NT2/D1 (cell line): ENCODE measurements around the gene TSR3.

ENCODE experiments used
- DNase-seq: peaks from one replicate; pipeline ENCODE4 v3.0.0-alpha.2; 2011; ENCODE audit warnings: low read depth, low spot score
- H3K27me3 ChIP-seq: 2 replicates; pipeline ENCODE4 v1.6.0; 2011; ENCODE audit warnings: mild to moderate bottlenecking; ENCODE audit not compliant: insufficient read length, insufficient read depth
- H3K36me3 ChIP-seq: 2 replicates; pipeline ENCODE4 v1.6.1; 2011; ENCODE audit warnings: mild to moderate bottlenecking, low read length, mixed read lengths; ENCODE audit not compliant: insufficient read depth, insufficient read length
- H3K4me1 ChIP-seq: 2 replicates; pipeline ENCODE4 v1.5.1; 2011; ENCODE audit not compliant: insufficient read depth, insufficient read length
- H3K4me3 ChIP-seq: 2 replicates; pipeline ENCODE4 v1.5.1; 2011; ENCODE audit warnings: low read depth; ENCODE audit not compliant: insufficient read length
- H3K9ac ChIP-seq: 2 replicates; pipeline ENCODE4 v1.6.0; 2011; ENCODE audit warnings: low read depth; ENCODE audit not compliant: insufficient read length
- H3K9me3 ChIP-seq: 2 replicates; pipeline ENCODE4 v1.5.1; 2011; ENCODE audit warnings: mild to moderate bottlenecking, low read length; ENCODE audit not compliant: insufficient read depth
- SUZ12 ChIP-seq: IDR thresholded peaks from 2 replicates; pipeline ENCODE4 v1.6.1; 2011; ENCODE audit not compliant: insufficient read length, insufficient read depth; ENCODE audit errors: extremely low read depth
- YY1 ChIP-seq: IDR thresholded peaks from 2 replicates; pipeline ENCODE4 v1.6.1; 2011; ENCODE audit not compliant: insufficient read length, insufficient read depth
- ZNF274 ChIP-seq: IDR thresholded peaks from 2 replicates; pipeline ENCODE4 v1.6.1; 2011; ENCODE audit warnings: mild to moderate bottlenecking, low read depth, low read length

TSR3 gene

GRCh38 chr16:1338855-1339675 is 12.6 kb downstream of the TSR3 start:
- Histone ChIP-seq H3K9me3 (no peaks in the 10 kb centered on the region), H3K27me3 (peaks cover 40% of the 10 kb centered on the region), H3K9ac (no peak overlapping the region), H3K4me3 (no peak overlapping the region), H3K4me1 (peaks cover 23% of the 10 kb centered on the region), H3K36me3 (no peaks in the 10 kb centered on the region)
- DNase-seq: no peak
- TF ChIP-seq YY1 (no peak), SUZ12 (no peak), ZNF274 (no peak)

GRCh38 chr16:1338119-1338730 is 13.5 kb downstream of the TSR3 start:
- Histone ChIP-seq H3K9me3 (no peaks in the 10 kb centered on the region), H3K36me3 (no peaks in the 10 kb centered on the region), H3K9ac (no peak overlapping the region), H3K4me3 (no peak overlapping the region), H3K27me3 (peaks cover 47% of the 10 kb centered on the region), H3K4me1 (peaks cover 23% of the 10 kb centered on the region)
- no peak for TF ChIP-seq SUZ12
- TF ChIP-seq ZNF274: no peak
- no peak for TF ChIP-seq YY1
- no peak for DNase-seq

GRCh38 chr16:1337486-1337885 is 14.2 kb downstream of the TSR3 start:
- Histone ChIP-seq H3K36me3 (no peaks in the 10 kb centered on the region), H3K4me1 (peaks cover 22% of the 10 kb centered on the region), H3K4me3 (no peak overlapping the region), H3K27me3 (peaks cover 54% of the 10 kb centered on the region), H3K9me3 (no peaks in the 10 kb centered on the region), H3K9ac (no peak overlapping the region)
- no peak for DNase-seq
- TF ChIP-seq ZNF274: no peak
- TF ChIP-seq SUZ12: no peak
- no peak for TF ChIP-seq YY1

- Histone ChIP-seq H3K9ac (no peak overlapping the region), H3K4me3 (no peak overlapping the region), H3K4me1 (peaks cover 24% of the 10 kb centered on the region), H3K36me3 (no peaks in the 10 kb centered on the region), H3K27me3 (peaks cover 54% of the 10 kb centered on the region), H3K9me3 (no peaks in the 10 kb centered on the region)
- TF ChIP-seq SUZ12: no peak
- no peak for TF ChIP-seq ZNF274
- no peak for TF ChIP-seq YY1
- DNase-seq: no peak
These were observed 15.1 kb downstream of the TSR3 start for GRCh38 chr16:1336619-1337018.

- H3K4me3 ChIP-seq: no peak overlapping the region
- peaks cover 27% of the 10 kb centered on the region for H3K4me1 ChIP-seq
- no peaks in the 10 kb centered on the region for H3K36me3 ChIP-seq
- TF ChIP-seq YY1: no peak
- no peak for TF ChIP-seq ZNF274
- no peak for TF ChIP-seq SUZ12
- H3K27me3 ChIP-seq: peaks cover 53% of the 10 kb centered on the region
- no peaks in the 10 kb centered on the region for H3K9me3 ChIP-seq
- no peak overlapping the region for H3K9ac ChIP-seq
- DNase-seq: no peak
These were observed 15.7 kb downstream of the TSR3 start for GRCh38 chr16:1335996-1336395.

- H3K9ac ChIP-seq: no peak overlapping the region
- H3K4me3 ChIP-seq: no peak overlapping the region
- TF ChIP-seq YY1: no peak
- no peak for TF ChIP-seq SUZ12
- no peak for TF ChIP-seq ZNF274
- peaks cover 3% of the 10 kb centered on the region; the same call in 1 of the 2 replicates for H3K9me3 ChIP-seq
- H3K36me3 ChIP-seq: no peaks in the 10 kb centered on the region
- no peak for DNase-seq
- peaks cover 27% of the 10 kb centered on the region for H3K4me1 ChIP-seq
- H3K27me3 ChIP-seq: peaks cover 53% of the 10 kb centered on the region
These were observed 16.3 kb downstream of the TSR3 start for GRCh38 chr16:1335211-1335971.

- peaks cover 9% of the 10 kb centered on the region; the same call in 1 of the 2 replicates for H3K9me3 ChIP-seq
- H3K9ac ChIP-seq: peak overlapping the region; percentile 26
- peak overlapping the region; percentile 11 for H3K4me3 ChIP-seq
- TF ChIP-seq YY1: no peak
- TF ChIP-seq SUZ12: no peak
- no peak for TF ChIP-seq ZNF274
- peaks cover 53% of the 10 kb centered on the region for H3K27me3 ChIP-seq
- H3K36me3 ChIP-seq: no peaks in the 10 kb centered on the region
- H3K4me1 ChIP-seq: peaks cover 27% of the 10 kb centered on the region
- DNase-seq: no peak
These were observed 16.9 kb downstream of the TSR3 start for GRCh38 chr16:1334739-1335138.
